ENCODE measurements around the gene SGK1. TPM values are rescaled to one million over a fixed set of nuclear protein-coding genes. Genes with fewer than 3 reads are reported as not detected.
"Not testable (repeated sequence)": the region's sequence is repeated elsewhere in the genome, so short reads cannot be mapped to it uniquely, and the experiment has no call there.

The SGK1 gene
- total RNA-seq, 1 donor from 2014 or later = 15.6 TPM

DNA sequence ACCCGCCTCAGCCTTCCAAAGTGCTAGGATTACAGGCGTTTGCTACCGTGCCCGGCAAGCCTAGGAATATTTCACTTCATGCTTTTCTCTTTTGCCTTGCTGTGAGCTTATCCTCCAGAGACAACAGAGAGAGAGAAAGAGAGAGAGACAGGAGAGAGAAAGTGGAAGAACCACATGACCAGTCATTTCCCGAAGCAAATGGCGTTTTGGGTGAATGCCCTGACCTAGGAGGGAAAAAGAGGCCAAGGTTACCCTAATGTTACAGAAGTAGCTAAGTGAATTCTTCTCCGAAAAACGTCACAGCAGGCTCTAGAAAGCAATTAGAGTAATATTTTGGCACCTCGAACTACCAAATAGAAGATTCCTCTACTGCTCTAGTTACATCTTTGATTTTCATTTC lies 9.1 kb downstream of the SGK1 start:
- intact Hi-C loops (cut with micrococcal nuclease) = no loop called here

GRCh38 chr6:134307870-134308269 lies 10.0 kb downstream of the SGK1 start:
- intact Hi-C loops (cut with micrococcal nuclease) = no loop called here

GRCh38 chr6:134307075-134307474 lies 10.8 kb downstream of the SGK1 start:
- intact Hi-C loops (cut with micrococcal nuclease) = no loop called here

GRCh38 chr6:134304381-134304780 lies 13.5 kb downstream of the SGK1 start:
- intact Hi-C loops (cut with micrococcal nuclease) = not testable (repeated sequence)

- intact Hi-C loops (cut with micrococcal nuclease) = no loop called here
Measured at GRCh38 chr6:134303891-134304290, 14.0 kb downstream of the SGK1 start.

DNA sequence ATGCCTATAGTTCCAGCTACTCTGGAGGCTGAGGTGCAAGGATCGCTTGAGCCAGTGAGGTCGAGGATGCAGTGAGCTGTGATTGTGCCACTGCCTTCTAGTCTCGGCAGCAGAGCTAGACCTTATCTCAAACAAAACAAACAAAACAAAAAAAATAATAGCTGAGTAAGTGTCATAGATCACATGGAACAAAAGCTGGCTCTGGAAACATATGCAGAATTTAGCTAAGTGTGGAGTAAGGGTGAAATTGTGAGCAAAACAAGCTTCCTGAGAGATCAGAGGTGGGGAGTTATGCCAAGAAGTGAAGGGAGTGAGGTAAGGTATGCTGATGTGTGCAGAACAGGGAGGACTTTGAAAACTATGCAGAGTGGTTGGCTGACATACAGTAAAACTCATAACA lies 18.7 kb downstream of the SGK1 start:
- intact Hi-C loops (cut with micrococcal nuclease) = no loop called here

DNA sequence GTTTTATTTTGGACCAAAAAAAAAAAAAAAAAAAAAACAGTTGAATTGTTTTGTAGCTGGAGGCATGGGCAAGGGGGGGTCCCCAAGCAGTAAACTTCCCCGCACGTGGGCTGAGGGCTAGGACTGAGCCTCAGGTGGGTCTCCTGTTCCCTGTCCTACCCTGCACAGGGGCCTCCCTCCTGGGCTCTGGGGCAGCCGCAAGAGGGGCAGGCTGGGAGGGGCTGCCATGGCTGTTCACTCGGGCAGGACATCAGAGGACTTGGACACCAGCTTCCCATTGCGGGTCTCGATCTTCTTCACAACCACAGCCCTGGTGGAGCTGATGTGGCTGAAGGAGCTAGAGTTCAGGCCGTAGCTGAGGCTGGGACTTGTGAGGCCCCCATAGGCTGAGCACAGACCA lies 21.1 kb downstream of the SGK1 start:
- intact Hi-C loops (cut with micrococcal nuclease) = no loop called here

GRCh38 chr6:134295953-134296553 lies 21.9 kb downstream of the SGK1 start:
- intact Hi-C loops (cut with micrococcal nuclease) = no loop called here

GRCh38 chr6:134293659-134294161 lies 24.2 kb downstream of the SGK1 start:
- intact Hi-C loops (cut with micrococcal nuclease) = no loop called here

- intact Hi-C loops (cut with micrococcal nuclease) = no loop called here
Measured at GRCh38 chr6:134291156-134291555, 26.8 kb downstream of the SGK1 start.

DNA sequence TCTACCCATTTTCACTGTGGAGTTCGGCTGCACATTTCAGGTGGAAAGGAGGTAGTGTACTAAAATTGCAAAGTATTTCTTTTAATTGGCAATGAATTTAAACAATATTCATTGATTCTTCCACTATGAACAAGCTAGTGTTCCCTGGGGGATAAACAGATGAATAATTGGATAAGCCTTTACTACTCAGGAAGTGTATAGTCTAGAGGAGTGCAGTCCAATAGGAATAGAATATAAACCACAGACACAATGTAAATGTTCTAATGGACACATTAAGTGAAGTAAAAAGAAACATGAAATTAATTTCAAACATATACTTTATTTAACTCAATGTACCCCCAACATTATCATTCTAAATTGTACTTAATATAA lies 28.7 kb downstream of the SGK1 start:
- intact Hi-C loops (cut with micrococcal nuclease) = loop anchor here (2.0 to 10.0 kb wide), 3 partner anchors 42 to 356 kb away; no protein-coding TSS in a partner anchor

DNA sequence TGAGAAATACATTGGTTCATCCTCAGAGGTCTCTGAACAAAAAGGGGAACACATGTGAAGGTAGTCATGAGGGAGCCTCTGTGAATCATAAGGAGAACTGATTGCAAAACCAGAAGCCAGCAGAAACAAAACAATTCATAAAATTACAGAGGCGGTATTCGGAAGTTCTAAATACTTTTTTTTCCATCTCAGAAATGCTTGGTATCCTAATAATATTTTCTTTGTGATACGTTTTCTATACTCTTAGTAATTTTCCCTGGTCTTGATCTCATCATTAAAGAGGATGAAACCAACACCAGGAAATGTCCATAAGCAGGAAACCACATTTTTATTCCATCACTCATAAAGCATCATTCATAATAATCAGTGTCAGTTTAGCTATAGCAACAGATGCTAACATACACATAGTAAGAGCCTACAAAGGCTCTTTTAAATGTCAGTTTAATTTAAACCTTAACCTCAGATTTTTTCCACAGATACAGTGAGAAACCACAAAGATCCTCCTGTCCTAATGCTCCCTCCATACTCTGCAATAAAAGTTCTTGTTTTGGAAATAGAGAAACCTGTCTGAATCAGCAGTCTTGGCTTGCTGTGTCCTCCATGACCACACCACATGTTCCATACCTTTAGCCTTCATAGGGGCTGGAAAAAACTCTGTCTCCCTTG lies 29.2 kb downstream of the SGK1 start:
- intact Hi-C loops (cut with micrococcal nuclease) = loop anchor here (1.0 to 10.0 kb wide), 4 partner anchors 42 to 356 kb away; no protein-coding TSS in a partner anchor

GRCh38 chr6:134287859-134288537 lies 29.9 kb downstream of the SGK1 start:
- intact Hi-C loops (cut with micrococcal nuclease) = loop anchor here (1.0 to 10.0 kb wide), 4 partner anchors 41 to 357 kb away; no protein-coding TSS in a partner anchor

DNA sequence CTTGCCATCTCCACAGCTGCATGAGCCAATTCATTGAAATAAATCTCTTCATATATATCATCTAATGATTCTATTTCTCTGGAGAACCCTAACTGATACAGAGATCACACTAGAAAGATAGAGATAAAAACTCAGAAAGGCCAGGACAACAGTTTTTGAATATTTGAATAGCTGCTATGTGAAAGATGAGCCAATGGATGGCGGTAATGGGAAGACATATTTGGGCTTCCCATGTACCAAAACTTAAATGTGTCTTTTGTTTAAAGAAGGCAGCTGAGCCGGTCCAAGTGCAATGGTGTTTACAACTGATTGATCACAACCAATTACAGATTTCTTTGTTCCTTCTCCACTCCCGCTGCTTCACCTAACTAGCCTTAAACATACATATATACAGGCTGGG lies 35.1 kb downstream of the SGK1 start:
- intact Hi-C loops (cut with micrococcal nuclease) = loop anchor here (10.0 kb wide), 1 partner anchor 362 kb away; no protein-coding TSS in a partner anchor

DNA sequence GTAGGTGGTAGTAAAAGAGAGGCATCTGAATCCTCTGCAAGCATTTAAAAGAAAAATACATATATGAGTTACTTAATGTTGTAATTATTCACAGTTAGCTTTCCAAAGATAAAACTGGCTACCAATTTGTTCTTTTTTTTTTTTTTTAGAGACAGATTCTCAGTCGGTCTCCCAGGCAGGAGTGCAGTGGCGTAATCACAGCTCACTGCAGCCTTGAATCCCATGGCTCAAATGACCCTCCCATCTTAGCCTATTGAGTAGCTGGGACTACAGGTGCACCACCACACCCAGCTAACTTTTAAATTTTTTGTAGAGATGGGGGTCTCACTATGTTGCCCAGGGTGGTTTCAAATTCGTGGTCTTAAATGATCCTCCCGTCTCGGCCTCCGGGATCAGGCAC lies 36.5 kb downstream of the SGK1 start:
- intact Hi-C loops (cut with micrococcal nuclease) = loop anchor here (10.0 kb wide), 1 partner anchor 363 kb away; no protein-coding TSS in a partner anchor

DNA sequence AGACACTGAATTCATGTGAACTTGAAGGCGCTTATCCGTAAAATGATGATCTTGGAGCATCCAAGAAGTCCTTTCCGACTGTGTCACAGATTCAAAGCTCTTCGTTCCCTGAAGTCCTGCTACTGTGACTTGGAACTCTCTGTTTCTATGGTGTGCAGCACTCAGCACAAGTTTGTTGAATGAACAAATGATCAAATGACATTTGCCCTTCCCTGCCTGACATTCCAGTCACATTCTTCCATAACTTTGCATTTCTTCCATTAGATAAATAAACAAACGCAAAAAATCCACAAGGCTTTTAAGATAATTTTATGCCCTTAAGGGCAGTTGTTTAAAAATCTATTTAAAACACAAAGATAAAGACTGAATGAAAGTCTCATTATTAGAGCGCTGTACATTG lies 39.9 kb downstream of the SGK1 start:
- intact Hi-C loops (cut with micrococcal nuclease) = no loop called here

- intact Hi-C loops (cut with micrococcal nuclease) = not testable (repeated sequence)
Measured at GRCh38 chr6:134276891-134277377, 41.0 kb downstream of the SGK1 start.

- intact Hi-C loops (cut with micrococcal nuclease) = no loop called here
Measured at GRCh38 chr6:134272374-134272773, 45.5 kb downstream of the SGK1 start.

- intact Hi-C loops (cut with micrococcal nuclease) = no loop called here
Measured at GRCh38 chr6:134267917-134268361, 50.0 kb downstream of the SGK1 start.

DNA sequence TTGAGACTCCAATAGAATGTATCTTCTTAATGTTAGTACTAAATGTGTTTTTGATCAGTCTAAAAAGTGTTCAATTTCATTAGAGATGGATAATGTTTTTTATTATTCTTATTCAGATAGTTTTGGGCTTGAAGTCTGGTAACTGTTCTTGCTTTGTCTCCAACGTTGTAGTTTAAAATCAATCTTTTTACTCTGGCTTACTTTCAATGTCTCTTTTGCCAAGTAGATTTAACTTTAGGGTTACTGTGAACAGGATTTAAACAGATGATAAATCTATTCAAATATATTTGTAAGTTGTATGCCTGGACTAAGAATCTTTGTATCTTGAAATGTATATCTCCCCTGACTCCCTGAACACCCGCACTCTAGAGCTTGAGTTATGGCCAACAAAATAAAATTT lies 51.1 kb downstream of the SGK1 start:
- intact Hi-C loops (cut with micrococcal nuclease) = no loop called here

GRCh38 chr6:134261766-134262165 lies 56.1 kb downstream of the SGK1 start:
- intact Hi-C loops (cut with micrococcal nuclease) = no loop called here

DNA sequence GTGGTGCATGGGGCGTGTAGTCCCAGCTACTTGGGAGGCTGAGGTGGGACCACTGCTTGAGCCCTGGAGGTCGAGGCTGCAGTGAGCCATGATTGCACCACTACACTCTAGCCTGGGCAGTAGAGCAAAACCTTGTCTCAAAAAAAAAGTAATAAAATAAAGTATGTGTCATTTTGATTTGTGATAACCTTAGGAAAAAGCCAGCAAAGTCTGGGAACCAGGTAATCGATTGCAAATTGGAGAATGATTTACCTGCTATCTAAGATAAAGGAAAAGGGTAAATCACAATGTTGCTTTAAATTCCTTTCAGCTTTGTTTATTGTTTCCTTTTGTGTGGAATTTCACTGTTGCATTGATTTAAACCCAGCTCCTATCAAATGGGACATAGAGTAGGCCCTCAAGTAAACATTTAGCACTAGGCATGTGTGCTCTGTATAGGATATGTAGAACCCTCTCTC lies 59.0 kb downstream of the SGK1 start:
- intact Hi-C loops (cut with micrococcal nuclease) = no loop called here

All from T-helper 2 cell treated with Interferon-gamma antibody and Interleukin-4, amounts not matched to agents 100 ng/mL and 5 ng/mL, for 36 hours (primary cell).